Spleen (tissue), 7 donors: Measurements from ENCODE around the gene EMC9.

Experiments used
- CTCF ChIP-seq, 11 experiments: fragments of 200-600 bp in 7 of 11; fragments of 450-650 bp in 4 of 11; sonication (generic) in 4 of 11; IDR thresholded peaks in 8 of 11; conservative IDR thresholded peaks in 3 of 11; 1 replicate in 7 of 11; 2 replicates in 4 of 11; pipeline versions ENCODE4 v1.4.0 to v1.8.0; 2016 to 2021; ENCODE audit warnings: antibody characterized with exemption in 11 of 11, inconsistent platforms in 4 of 11, mild to moderate bottlenecking in 1 of 11
- POLR2A ChIP-seq, 3 donors: fragments of 450-650 bp; IDR thresholded peaks; one replicate each; pipeline ENCODE4 v1.5.1; 2017; ENCODE audit warnings: antibody characterized with exemption in 3 of 3, mild to moderate bottlenecking in 1 of 3
- donor health status: DM: no; HTN: no; CAD: no; lungs with moderate emphysema.
- donor health status: DM: no; HTN: no; CAD: no.
- donor health status: DM: no; HTN: no; CAD: no.

- TF ChIP-seq CTCF (IDR thresholded peaks at IDR 0.05 in 8 of 11, conservative IDR thresholded peaks at IDR 0.05 in 3 of 11) (peak in 1 of 11 experiments; percentile 17), POLR2A (IDR thresholded peaks at IDR 0.05) (peak in 2 of 3 donors; percentile 19 to 49)
Observed at GRCh38 chr14:24188251-24189058, 47.1 kb upstream of the EMC9 start, which contains the start of gene IPO4.
